Midbrain (tissue), 1 donor: ENCODE results near the gene TSSK6.

Source experiments
- DNase-seq: peaks from one replicate; lab custom pipeline; 2025; lab: John Stamatoyannopoulos, UW

Gene TSSK6

DNA sequence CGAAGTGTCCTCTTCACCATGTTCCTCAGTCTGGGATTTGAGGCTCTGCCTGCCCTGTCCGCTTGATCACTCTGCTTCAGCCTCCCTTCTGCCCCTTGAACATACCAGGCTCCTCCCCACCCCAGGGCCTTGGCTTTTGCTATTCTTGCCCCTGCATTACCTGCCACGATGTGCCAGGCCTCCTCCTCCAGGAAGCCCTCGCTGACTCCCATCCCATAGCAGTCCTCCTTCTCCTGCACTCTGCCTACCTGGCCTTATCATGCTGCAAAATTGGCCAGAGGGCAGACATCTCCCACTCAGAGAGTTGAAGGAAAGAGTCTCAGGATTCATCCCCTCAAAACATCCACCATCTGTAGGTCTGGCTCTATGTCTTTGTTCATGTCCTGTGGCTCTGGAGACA is 15.5 kb upstream of the TSSK6 start:
- no peak for DNase-seq

- DNase-seq = no peak
Observed at GRCh38 chr19:19530423-19530804, 15.1 kb upstream of the TSSK6 start.

GRCh38 chr19:19529783-19530422 is 14.6 kb upstream of the TSSK6 start:
- no peak for DNase-seq

- peak; percentile 66 for DNase-seq
Observed at GRCh38 chr19:19528721-19529490, 13.6 kb upstream of the TSSK6 start, which contains the start of gene YJEFN3. YJEFN3 (plus strand) TSS chr19:19528911; CDS start chr19:19528933, 22 bp downstream.

DNA sequence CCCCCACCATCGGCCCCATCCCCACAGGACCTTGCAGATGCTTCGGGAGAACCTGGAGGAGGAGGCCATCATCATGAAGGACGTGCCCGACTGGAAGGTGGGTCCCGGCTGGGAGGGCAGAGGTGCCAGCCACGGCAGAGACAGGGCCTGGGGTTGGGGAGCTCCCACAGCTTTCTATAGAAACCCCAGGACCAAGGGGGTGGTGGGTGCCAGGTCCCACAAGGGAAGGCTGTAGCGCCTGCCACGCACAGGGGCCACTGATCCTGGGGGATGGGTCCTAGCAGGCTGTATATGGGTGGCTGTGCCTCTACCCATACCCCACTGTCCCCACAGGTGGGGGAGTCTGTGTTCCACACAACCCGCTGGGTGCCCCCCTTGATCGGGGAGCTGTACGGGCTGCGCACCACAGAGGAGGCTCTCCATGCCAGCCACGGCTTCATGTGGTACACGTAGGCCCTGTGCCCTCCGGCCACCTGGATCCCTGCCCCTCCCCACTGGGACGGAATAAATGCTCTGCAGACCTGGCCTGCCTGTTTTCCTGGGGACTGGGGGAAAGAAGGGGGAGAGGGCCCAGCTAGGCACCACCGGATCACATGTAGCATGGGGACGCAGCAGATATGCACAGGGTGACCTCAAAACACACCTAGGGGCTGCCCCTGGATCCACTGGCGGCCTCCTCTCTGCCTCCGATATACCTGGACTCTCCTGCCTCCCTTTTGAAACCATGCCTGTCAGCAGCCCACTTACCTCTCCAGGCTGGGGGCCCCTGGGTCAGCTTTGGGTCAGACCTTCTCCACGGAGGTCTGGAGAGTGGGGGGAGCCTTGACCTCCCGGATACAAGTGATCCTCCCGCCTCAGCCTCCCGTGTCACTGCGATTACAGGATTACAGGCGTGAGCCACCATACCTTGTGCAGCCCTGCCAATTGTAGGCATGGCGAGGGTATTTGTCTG is 12.6 kb upstream of the TSSK6 start:
- DNase-seq = no peak

DNA sequence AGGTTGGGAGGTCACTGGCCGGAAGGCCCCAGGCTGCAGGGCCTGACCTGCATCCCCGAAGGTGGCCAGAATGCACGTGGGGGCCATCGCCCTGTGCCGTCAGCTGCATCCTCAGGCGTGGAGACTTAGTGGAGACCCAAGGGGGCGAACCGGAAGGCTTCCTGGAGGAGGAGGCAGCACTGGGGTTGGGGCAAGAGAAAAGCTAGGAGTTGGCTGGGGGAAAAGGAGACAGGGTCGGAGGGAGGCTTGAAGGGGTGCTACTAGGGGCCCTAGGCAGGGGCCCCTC is 12.0 kb upstream of the TSSK6 start:
- no peak for DNase-seq

DNA sequence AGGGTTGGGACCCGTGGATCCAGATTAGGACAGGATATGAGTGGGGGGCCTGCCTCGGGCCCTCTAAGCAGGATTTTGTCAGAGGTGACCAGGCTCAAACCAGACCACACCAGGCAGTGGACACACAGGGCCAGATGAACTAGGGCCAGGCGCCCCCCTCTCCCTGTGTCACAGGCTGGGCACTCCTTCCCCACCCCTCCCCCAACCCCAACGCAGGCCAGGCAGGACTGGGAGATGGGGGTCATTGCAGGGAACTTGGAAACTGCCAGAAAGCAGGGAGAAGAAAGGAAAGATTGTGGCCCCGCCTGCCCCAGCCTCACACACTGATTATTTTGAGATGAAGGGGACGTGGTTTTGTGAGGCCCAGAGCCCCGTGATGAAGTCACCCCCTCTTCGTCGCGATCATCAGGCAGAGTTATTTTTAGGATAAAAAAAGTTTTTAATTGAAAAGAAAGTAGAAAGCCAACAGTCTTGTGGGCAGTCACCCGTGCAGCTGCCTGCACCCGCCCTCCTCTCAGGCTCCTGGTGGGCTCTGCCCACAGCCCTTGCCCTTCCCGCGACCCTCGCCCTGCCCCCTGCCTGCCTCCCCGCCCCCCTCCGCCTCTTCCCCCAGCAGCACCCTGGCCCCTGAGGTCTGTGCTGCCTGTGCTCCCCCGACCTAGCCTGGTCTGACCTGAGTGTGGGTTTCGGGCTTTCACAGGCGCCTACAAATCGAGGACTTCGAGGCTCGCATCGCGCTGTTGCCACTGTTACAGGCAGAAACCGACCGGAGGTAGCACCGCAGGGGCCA is 11.4 kb upstream of the TSSK6 start:
- peak; percentile 30 for DNase-seq

DNA sequence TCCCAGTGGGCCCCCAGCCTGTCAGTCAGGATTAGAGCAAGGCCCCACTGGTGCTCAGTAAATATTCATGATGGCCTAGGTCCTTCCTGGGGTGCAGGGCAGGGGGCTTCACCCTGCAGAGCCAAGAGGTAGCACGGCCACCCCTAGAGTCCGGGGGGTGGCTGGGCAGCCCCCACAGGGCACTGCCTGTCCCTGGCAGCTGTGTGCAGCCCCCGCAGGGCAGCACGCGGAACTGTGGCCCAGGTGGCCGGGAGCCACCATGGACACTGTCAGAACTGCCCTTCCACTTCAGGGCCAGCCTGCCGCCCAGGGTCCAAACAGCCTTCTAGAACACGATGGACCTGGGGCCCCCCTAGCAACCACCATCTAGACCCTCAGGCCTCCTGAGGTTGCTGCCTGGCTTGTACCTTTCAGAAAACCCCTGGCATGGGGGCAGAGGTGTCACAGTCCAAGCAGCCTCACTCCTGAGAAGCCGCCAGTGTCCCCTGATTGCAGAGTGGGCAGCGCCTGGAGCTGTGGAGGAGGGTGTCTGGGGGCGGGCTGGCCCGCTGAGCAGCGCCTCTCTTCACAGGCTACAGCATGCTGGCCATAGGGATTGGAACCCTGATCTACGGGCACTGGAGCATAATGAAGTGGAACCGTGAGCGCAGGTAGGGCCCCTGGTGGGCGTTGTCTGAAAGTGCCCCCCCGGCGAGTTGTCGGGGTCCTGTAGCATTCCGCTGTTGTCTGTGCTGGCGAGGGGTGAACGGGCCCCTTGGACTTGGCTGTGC is 10.4 kb upstream of the TSSK6 start:
- DNase-seq = no peak

- no peak for DNase-seq
Observed at GRCh38 chr19:19524053-19524452, 8.7 kb upstream of the TSSK6 start.

DNA sequence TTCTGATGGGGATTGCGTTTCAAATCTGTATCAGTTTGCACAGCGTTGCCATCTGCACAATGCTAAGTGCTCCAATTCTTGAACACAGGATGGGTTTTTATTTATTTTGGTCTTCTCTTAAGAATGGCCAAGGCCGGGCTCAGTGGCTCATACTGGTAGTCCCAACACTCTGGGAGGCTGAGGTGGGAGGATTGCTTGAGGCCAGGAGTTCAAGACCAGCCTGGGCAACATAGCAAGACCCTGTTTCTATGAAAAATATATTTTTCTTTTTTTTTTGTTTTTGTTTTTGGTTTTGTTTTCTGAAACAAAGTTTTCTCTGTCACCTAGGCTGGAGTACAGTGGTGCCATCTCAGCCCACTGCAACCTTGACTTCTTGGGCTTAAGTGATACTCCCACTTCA is 7.8 kb upstream of the TSSK6 start:
- no peak for DNase-seq

DNA sequence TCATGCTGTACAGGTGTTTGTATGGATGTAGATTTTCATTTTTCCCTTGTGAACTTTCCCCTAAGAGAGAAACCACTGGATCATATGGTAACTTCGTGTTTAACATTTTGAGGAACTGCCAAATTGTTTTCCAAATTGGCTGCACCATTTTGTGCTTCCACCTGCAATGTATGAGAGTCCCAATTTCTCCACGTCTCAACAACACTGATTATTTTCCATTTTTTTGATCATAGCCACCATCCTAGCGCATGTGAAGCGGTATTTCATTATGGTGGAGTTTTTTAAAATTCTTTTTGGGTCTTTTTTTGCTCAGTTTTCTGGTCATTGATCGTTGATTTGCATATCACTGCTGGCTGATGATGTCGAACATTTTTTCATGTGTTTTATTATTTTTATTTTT is 5.6 kb upstream of the TSSK6 start:
- DNase-seq = no peak

GRCh38 chr19:19517235-19517619 is 1.9 kb upstream of the TSSK6 start:
- no peak for DNase-seq

- peak; percentile 91 for DNase-seq
Observed at GRCh38 chr19:19515642-19516519, 533 bp upstream of the TSSK6 start, which contains the start of gene NDUFA13. NDUFA13 (plus strand) TSS chr19:19516225; CDS start chr19:19516239, 14 bp downstream.

DNA sequence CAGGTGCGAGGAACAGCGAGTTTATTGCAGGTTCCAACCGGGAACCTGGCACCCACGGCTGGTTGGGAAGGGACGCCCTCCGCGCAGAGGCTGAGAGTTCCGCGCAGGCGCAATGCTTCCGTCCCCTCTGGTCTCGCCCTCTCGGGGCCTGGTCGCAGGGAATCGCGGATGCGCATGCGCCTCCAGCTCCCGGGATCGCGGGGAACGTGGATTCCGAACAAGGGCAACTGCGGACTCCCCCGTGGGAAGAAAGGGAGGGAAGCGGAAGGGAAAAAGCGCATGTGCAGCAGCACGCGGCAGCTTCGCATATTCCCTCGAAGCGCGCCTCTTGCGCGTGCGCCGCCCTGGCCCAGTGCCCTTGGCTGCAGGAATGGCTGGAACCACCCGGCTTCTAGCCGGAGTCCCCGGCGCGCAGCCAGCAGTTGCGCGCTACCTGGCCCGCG is 1.1 kb downstream of the TSSK6 start:
- no peak for DNase-seq

DNA sequence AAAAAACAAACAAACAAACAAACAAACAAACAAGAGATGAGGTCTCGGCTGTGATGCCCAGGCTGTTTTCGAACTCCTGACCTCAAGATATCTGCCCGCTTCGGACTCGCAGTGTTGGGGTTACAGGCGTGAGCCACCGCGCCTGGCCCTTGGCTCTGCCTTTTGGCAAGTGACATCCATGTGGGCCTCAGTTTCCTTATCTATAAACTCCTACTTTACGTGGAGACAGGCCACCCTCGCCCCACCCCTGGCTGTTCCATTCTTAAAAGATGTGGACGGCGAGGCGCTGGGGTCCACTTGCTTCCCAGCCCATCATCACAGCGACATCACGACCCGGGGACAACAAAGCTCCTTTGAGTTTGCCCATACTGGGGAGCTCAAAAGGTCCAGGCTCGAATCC is 1.7 kb downstream of the TSSK6 start:
- no peak for DNase-seq

DNA sequence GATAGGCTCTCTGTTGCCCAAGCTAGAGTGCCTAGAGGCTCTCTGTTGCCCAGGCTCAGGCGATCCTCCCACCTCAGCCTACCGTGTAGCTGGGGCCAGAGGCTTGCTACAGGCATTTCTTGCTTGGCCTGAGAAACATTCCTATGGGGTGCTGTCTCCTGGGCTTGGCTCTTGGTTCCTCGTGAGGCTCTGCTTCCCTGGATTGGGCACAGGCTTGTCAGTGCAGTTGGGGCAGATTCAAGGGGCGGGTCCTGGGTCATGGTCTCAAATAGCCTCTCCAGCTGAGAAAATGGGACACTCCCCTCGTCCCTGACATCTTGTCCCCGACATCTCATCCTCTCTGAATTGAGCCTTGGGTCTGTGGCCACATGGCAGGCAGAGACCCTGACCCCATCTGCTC is 4.9 kb downstream of the TSSK6 start:
- DNase-seq = no peak

DNA sequence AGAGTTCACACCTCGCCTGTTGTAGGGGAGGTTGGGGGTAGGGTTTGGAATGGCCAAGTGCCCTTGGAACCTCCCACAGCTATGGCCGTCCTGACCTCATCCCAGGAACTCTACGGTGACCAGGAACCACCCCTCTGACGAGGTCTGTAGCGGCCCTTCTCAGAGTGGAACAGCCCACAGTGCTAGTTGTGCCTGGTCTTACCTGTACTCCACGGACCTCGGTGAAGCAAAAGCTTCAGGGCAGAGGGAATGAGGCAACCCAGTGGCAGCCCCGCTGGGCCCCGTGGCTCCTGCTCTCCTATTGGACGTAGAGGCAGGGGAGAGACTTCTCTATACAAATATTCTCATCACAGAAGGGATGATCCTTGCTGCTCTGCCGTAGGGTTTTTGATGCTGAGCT is 7.1 kb downstream of the TSSK6 start:
- no peak for DNase-seq

DNA sequence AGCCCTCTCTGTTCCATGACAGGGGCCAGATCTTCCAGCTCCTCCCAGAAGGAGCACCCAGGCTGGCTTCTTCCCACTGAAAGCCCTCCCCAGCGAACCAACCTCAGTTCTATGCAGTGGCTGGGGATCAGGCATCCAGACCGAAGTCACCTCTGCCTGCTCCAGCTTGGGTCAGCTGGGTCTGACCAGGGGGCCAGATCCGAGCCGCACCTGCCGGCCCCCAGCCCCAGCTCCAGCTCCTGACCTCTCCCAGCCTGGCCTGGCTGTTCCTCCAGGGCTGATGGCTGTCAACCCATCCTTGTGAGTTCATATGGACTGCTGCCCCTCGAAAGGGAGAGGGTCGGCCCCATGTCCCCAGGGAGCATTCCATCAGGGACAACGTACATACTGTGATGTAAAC is 8.0 kb downstream of the TSSK6 start:
- no peak for DNase-seq

DNA sequence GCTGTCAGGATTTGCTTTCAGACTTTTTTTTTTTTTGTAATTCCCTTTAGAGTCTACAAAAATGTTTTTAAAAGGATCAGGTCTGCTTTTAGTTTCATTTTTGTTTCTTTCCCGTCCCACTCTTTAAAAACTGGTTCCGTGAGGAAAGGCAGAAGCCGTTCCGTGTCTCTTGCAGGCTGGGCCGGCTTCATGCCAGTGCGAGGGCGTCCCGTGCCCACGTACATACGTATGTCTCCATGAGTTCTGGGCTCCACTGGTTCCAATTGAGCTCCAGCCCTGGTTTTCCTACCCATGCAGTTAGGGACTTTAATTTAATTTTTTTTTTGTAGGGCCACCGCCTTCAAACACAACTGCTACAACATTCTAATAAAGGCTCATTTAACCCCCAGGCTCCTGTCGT is 8.8 kb downstream of the TSSK6 start:
- DNase-seq = no peak
